HG03521 (cell line): ENCODE data around the gene SND1.

Source experiments
- ATAC-seq: cut with Tn5 transposase; IDR thresholded peaks from one replicate; pipeline ENCODE4 v1.9.1; 2021; ENCODE audit warnings: mild to moderate bottlenecking, moderate library complexity; ENCODE audit not compliant: unreplicated experiment

SND1 gene

GRCh38 chr7:127651556-127652332 lies at the start of gene SND1:
Gene SND1 (plus strand): TSS chr7:127652194. CDS start chr7:127652374, 180 bp downstream.
- ATAC-seq = peak; percentile 93

- ATAC-seq = no peak
Measured at GRCh38 chr7:127608446-127608845, 43.5 kb upstream of the SND1 start.

- ATAC-seq = no peak
Measured at GRCh38 chr7:127609297-127609696, 42.7 kb upstream of the SND1 start.

GRCh38 chr7:127612263-127612662 lies 39.7 kb upstream of the SND1 start:
- no peak for ATAC-seq

- no peak for ATAC-seq
Measured at GRCh38 chr7:127616724-127617123, 35.3 kb upstream of the SND1 start.

GRCh38 chr7:127618042-127618441 lies 34.0 kb upstream of the SND1 start, which contains the start of gene PAX4:
Gene PAX4 (minus strand): TSS chr7:127618142. CDS start chr7:127615928, 2,214 bp downstream.
- ATAC-seq = no peak

GRCh38 chr7:127618775-127619174 lies 33.2 kb upstream of the SND1 start:
- no peak for ATAC-seq

- ATAC-seq = no peak
Measured at GRCh38 chr7:127619681-127620405, 32.2 kb upstream of the SND1 start.

GRCh38 chr7:127620406-127621233 lies 31.4 kb upstream of the SND1 start:
- no peak for ATAC-seq

- no peak for ATAC-seq
Measured at GRCh38 chr7:127625331-127625730, 26.7 kb upstream of the SND1 start.

GRCh38 chr7:127628445-127628844 lies 23.5 kb upstream of the SND1 start:
- ATAC-seq = no peak

- peak; percentile 65 for ATAC-seq
Measured at GRCh38 chr7:127629268-127629854, 22.6 kb upstream of the SND1 start.

- no peak for ATAC-seq
Measured at GRCh38 chr7:127632276-127632910, 19.6 kb upstream of the SND1 start.

GRCh38 chr7:127635659-127636285 lies 16.2 kb upstream of the SND1 start:
- ATAC-seq = no peak

GRCh38 chr7:127638197-127638596 lies 13.8 kb upstream of the SND1 start:
- ATAC-seq = no peak

GRCh38 chr7:127644484-127644883 lies 7.5 kb upstream of the SND1 start:
- no peak for ATAC-seq

GRCh38 chr7:127647636-127648035 lies 4.4 kb upstream of the SND1 start:
- ATAC-seq = no peak

- ATAC-seq = no peak
Measured at GRCh38 chr7:127648986-127649385, 3.0 kb upstream of the SND1 start.

GRCh38 chr7:127650847-127651555 lies 993 bp upstream of the SND1 start:
- ATAC-seq = no peak
